ENCODE data around the gene EVC2. TPM values are rescaled to one million over a fixed set of nuclear protein-coding genes. Genes with fewer than 3 reads are reported as not detected.

Gene EVC2
- total and polyA plus RNA-seq, 2 donors (not counting 1 experiment from before 2014, with no cell fraction given), result 1.1 TPM; not detected in 1

DNA sequence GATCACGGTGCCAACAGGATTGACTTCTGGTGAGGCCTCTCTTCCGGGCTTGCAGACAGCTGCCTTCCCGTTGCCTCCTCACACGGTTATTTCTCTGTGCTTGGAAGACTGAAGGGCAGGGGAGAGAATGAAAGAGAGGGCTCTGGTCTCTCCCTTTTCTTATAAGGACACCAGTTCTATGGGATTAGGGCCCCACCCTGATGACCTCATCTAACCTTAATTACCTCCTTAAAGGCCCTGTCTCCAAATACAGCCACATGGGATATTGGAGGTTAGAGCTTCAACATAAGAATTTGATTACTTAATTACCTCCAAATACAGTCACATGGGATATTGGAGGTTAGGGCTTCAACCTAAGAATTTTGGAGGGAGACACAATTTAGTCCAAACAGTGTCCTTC is 49.2 kb upstream of the EVC2 start:
- Histone ChIP-seq H3K36me3 (replicated peaks in 1 of 2; ENCODE audit: control extremely low read depth in 1 of 2, control insufficient read depth in 1 of 2, extremely low read depth in 1 of 2, insufficient read depth in 2 of 2, low read length in 1 of 2) (no peaks in the 10 kb centered on the region), H4K20me1 (ENCODE audit: control insufficient read depth, insufficient read depth, low read length, poor library complexity, severe bottlenecking) (no peaks in the 10 kb centered on the region), H3K79me2 (ENCODE audit: control insufficient read depth, insufficient read depth, low read length) (no peaks in the 10 kb centered on the region), H3K4me1 (ENCODE audit: control insufficient read depth in 2 of 2, insufficient read depth in 2 of 2, low read length in 2 of 2) (no peaks in the 10 kb centered on the region), H3K27ac (ENCODE audit: low read length in 2 of 2) (no peak overlapping the region), H3K27me3 (replicated peaks in 1 of 4; ENCODE audit: control extremely low read depth in 1 of 4, control insufficient read depth in 3 of 4, insufficient read depth in 4 of 4, low read length in 3 of 4) (no peaks in the 10 kb centered on the region), H3K9me3 (ENCODE audit: control extremely low read depth in 1 of 3, control insufficient read depth in 2 of 3, insufficient read depth in 1 of 3, low read length in 2 of 3) (peaks cover 0 to 24% (median 0%) of the 10 kb centered on the region in 3 donors), H3K4me2 (replicated peaks; ENCODE audit: low read depth, low read length, poor library complexity, severe bottlenecking) (no peak overlapping the region), H3K4me3 (ENCODE audit: control extremely low read depth in 1 of 5, extremely low read depth in 1 of 5, insufficient read depth in 1 of 5, low read depth in 2 of 5, low read length in 4 of 5) (no peak overlapping the region), H3K9ac (ENCODE audit: low read length) (no peak overlapping the region), H2AFZ (ENCODE audit: insufficient read depth, low read depth, low read length, poor library complexity, severe bottlenecking) (no peak overlapping the region)
- no peak overlapping the region for H3K27ac Mint-ChIP-seq
- DNase-seq (no peak), ATAC-seq (ENCODE audit: low read depth) (no peak)
- no peaks in the 10 kb centered on the region for H3K9me3 Mint-ChIP-seq (ENCODE audit: insufficient read depth)
- no peaks in the 10 kb centered on the region for H3K4me1 Mint-ChIP-seq
- TF ChIP-seq EZH2 (IDR thresholded peaks at IDR 0.05; ENCODE audit: borderline replicate concordance, insufficient read depth, low read depth, low read length, poor library complexity, severe bottlenecking), result no peak
- TF ChIP-seq, protein P1, sequence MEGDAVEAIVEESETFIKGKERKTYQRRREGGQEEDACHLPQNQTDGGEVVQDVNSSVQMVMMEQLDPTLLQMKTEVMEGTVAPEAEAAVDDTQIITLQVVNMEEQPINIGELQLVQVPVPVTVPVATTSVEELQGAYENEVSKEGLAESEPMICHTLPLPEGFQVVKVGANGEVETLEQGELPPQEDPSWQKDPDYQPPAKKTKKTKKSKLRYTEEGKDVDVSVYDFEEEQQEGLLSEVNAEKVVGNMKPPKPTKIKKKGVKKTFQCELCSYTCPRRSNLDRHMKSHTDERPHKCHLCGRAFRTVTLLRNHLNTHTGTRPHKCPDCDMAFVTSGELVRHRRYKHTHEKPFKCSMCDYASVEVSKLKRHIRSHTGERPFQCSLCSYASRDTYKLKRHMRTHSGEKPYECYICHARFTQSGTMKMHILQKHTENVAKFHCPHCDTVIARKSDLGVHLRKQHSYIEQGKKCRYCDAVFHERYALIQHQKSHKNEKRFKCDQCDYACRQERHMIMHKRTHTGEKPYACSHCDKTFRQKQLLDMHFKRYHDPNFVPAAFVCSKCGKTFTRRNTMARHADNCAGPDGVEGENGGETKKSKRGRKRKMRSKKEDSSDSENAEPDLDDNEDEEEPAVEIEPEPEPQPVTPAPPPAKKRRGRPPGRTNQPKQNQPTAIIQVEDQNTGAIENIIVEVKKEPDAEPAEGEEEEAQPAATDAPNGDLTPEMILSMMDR (IDR thresholded peaks at IDR 0.05), result no peak
- H3K27me3 Mint-ChIP-seq, result no peaks in the 10 kb centered on the region
- H3K4me3 Mint-ChIP-seq, result no peak overlapping the region
- POLR2A ChIA-PET, result no interaction called here
- CTCF ChIA-PET, result no interaction called here
- intact Hi-C loops (cut with micrococcal nuclease), result no loop called here
- 90% methylated on average over 1 of the region's 4 CpGs for WGBS (ENCODE audit: insufficient coverage)

GRCh38 chr4:5757091-5757490 is 48.7 kb upstream of the EVC2 start:
- intact Hi-C loops (cut with micrococcal nuclease), result no loop called here
- ChIA-PET POLR2A (no interaction called here), CTCF (no interaction called here)
- H3K9ac ChIP-seq (ENCODE audit: low read length), result no peak overlapping the region
- H3K79me2 ChIP-seq (ENCODE audit: control insufficient read depth, insufficient read depth, low read length), result no peaks in the 10 kb centered on the region
- no peak overlapping the region for H3K27ac Mint-ChIP-seq
- H3K4me1 ChIP-seq (ENCODE audit: control insufficient read depth in 2 of 2, insufficient read depth in 2 of 2, low read length in 2 of 2), result no peaks in the 10 kb centered on the region
- H4K20me1 ChIP-seq (ENCODE audit: control insufficient read depth, insufficient read depth, low read length, poor library complexity, severe bottlenecking), result no peaks in the 10 kb centered on the region
- WGBS (ENCODE audit: insufficient coverage), result 88% methylated on average over 7 of the region's 7 CpGs
- H3K4me2 ChIP-seq (replicated peaks; ENCODE audit: low read depth, low read length, poor library complexity, severe bottlenecking), result no peak overlapping the region
- H3K9me3 Mint-ChIP-seq (ENCODE audit: insufficient read depth), result no peaks in the 10 kb centered on the region
- ATAC-seq (ENCODE audit: low read depth) (no peak), DNase-seq (no peak)
- H2AFZ ChIP-seq (ENCODE audit: insufficient read depth, low read depth, low read length, poor library complexity, severe bottlenecking), result no peak overlapping the region
- H3K27me3 Mint-ChIP-seq, result no peaks in the 10 kb centered on the region
- no peaks in the 10 kb centered on the region for H3K36me3 ChIP-seq (replicated peaks in 1 of 2; ENCODE audit: control extremely low read depth in 1 of 2, control insufficient read depth in 1 of 2, extremely low read depth in 1 of 2, insufficient read depth in 2 of 2, low read length in 1 of 2)
- H3K4me3 ChIP-seq (ENCODE audit: control extremely low read depth in 1 of 5, extremely low read depth in 1 of 5, insufficient read depth in 1 of 5, low read depth in 2 of 5, low read length in 4 of 5), result no peak overlapping the region
- TF ChIP-seq EZH2 (IDR thresholded peaks at IDR 0.05; ENCODE audit: borderline replicate concordance, insufficient read depth, low read depth, low read length, poor library complexity, severe bottlenecking), result no peak
- TF ChIP-seq, protein P1 (IDR thresholded peaks at IDR 0.05), result no peak
- H3K4me1 Mint-ChIP-seq, result no peaks in the 10 kb centered on the region
- no peak overlapping the region for H3K27ac ChIP-seq (ENCODE audit: low read length in 2 of 2)
- H3K4me3 Mint-ChIP-seq, result no peak overlapping the region
- H3K9me3 ChIP-seq (ENCODE audit: control extremely low read depth in 1 of 3, control insufficient read depth in 2 of 3, insufficient read depth in 1 of 3, low read length in 2 of 3), result peaks cover 0 to 24% (median 0%) of the 10 kb centered on the region in 3 donors
- no peaks in the 10 kb centered on the region for H3K27me3 ChIP-seq (replicated peaks in 1 of 4; ENCODE audit: control extremely low read depth in 1 of 4, control insufficient read depth in 3 of 4, insufficient read depth in 4 of 4, low read length in 3 of 4)
